Mucosa of stomach (tissue), 1 donor: ENCODE results near the gene SRSF4.
"Not testable (repeated sequence)": the region's sequence is repeated elsewhere in the genome, so short reads cannot be mapped to it uniquely, and the experiment has no call there.

ENCODE experiments used
- H3K27me3 ChIP-seq: one replicate; pipeline ENCODE4 v1.7.0; 2013; ENCODE audit warnings: mild to moderate bottlenecking, low read length; ENCODE audit not compliant: control insufficient read depth, insufficient read depth
- H3K36me3 ChIP-seq: one replicate; pipeline ENCODE4 v1.7.0; 2013; ENCODE audit warnings: low read length; ENCODE audit not compliant: control insufficient read depth, insufficient read depth
- H3K4me1 ChIP-seq: one replicate; pipeline ENCODE4 v1.7.0; 2013; ENCODE audit warnings: mild to moderate bottlenecking, low read length; ENCODE audit not compliant: control insufficient read depth, insufficient read depth
- H3K4me3 ChIP-seq: one replicate; pipeline ENCODE4 v1.7.0; 2013; ENCODE audit warnings: low read length
- H3K9ac ChIP-seq: one replicate; pipeline ENCODE4 v1.7.0; 2013; ENCODE audit warnings: mild to moderate bottlenecking, low read length, moderate library complexity
- H3K9me3 ChIP-seq: one replicate; pipeline ENCODE4 v1.7.0; 2013; ENCODE audit warnings: mild to moderate bottlenecking, low read length, moderate library complexity; ENCODE audit not compliant: control insufficient read depth
- donor health status: Pancreatic carcinoma.

The SRSF4 gene

GRCh38 chr1:29120367-29120766, 61.3 kb downstream of the SRSF4 start:
- Histone ChIP-seq H3K27me3 (peaks cover 45% of the 10 kb centered on the region), H3K9ac (no peak overlapping the region), H3K4me1 (peaks cover 17% of the 10 kb centered on the region), H3K4me3 (no peak overlapping the region), H3K9me3 (no peaks in the 10 kb centered on the region), H3K36me3 (no peaks in the 10 kb centered on the region)

- no peak overlapping the region for H3K9ac ChIP-seq
- no peaks in the 10 kb centered on the region for H3K36me3 ChIP-seq
- no peak overlapping the region for H3K4me3 ChIP-seq
- H3K4me1 ChIP-seq: peaks cover 16% of the 10 kb centered on the region
- H3K9me3 ChIP-seq: no peaks in the 10 kb centered on the region
- H3K27me3 ChIP-seq: peaks cover 35% of the 10 kb centered on the region
These were observed 62.4 kb downstream of the SRSF4 start for GRCh38 chr1:29119121-29119929.

GRCh38 chr1:29117381-29117780, 64.3 kb downstream of the SRSF4 start:
- Histone ChIP-seq H3K4me3 (no peak overlapping the region), H3K27me3 (peaks cover 18% of the 10 kb centered on the region), H3K4me1 (peaks cover 7% of the 10 kb centered on the region), H3K36me3 (no peaks in the 10 kb centered on the region), H3K9me3 (no peaks in the 10 kb centered on the region), H3K9ac (no peak overlapping the region)

- Histone ChIP-seq H3K4me1 (no peaks in the 10 kb centered on the region), H3K9ac (no peak overlapping the region), H3K4me3 (no peak overlapping the region), H3K27me3 (no peaks in the 10 kb centered on the region), H3K9me3 (no peaks in the 10 kb centered on the region), H3K36me3 (no peaks in the 10 kb centered on the region)
These were observed 67.0 kb downstream of the SRSF4 start for GRCh38 chr1:29114654-29115053.

GRCh38 chr1:29113413-29114117, 68.1 kb downstream of the SRSF4 start:
- Histone ChIP-seq H3K36me3 (peaks cover 4% of the 10 kb centered on the region), H3K27me3 (no peaks in the 10 kb centered on the region), H3K9ac (no peak overlapping the region), H3K9me3 (no peaks in the 10 kb centered on the region), H3K4me1 (no peaks in the 10 kb centered on the region), H3K4me3 (no peak overlapping the region)

- Histone ChIP-seq H3K9ac (no peak overlapping the region), H3K36me3 (peaks cover 4% of the 10 kb centered on the region), H3K27me3 (no peaks in the 10 kb centered on the region), H3K4me3 (no peak overlapping the region), H3K4me1 (no peaks in the 10 kb centered on the region), H3K9me3 (no peaks in the 10 kb centered on the region)
These were observed 68.8 kb downstream of the SRSF4 start for GRCh38 chr1:29112705-29113412.

GRCh38 chr1:29108041-29108440, 73.7 kb downstream of the SRSF4 start:
- not testable (repeated sequence) for H3K4me1 ChIP-seq, H3K36me3 ChIP-seq, H3K4me3 ChIP-seq, H3K9ac ChIP-seq, H3K9me3 ChIP-seq, H3K27me3 ChIP-seq

GRCh38 chr1:29105822-29106221, 75.9 kb downstream of the SRSF4 start:
- Histone ChIP-seq H3K4me3 (no peak overlapping the region), H3K27me3 (no peaks in the 10 kb centered on the region), H3K36me3 (peaks cover 4% of the 10 kb centered on the region), H3K9ac (no peak overlapping the region), H3K9me3 (no peaks in the 10 kb centered on the region), H3K4me1 (peaks cover 5% of the 10 kb centered on the region)

- no peaks in the 10 kb centered on the region for H3K4me1 ChIP-seq
- no peaks in the 10 kb centered on the region for H3K9me3 ChIP-seq
- H3K27me3 ChIP-seq: no peaks in the 10 kb centered on the region
- H3K36me3 ChIP-seq: no peaks in the 10 kb centered on the region
- H3K4me3 ChIP-seq: no peak overlapping the region
- H3K9ac ChIP-seq: no peak overlapping the region
These were observed 81.2 kb downstream of the SRSF4 start for GRCh38 chr1:29100487-29100886.

GRCh38 chr1:29099286-29099685, 82.4 kb downstream of the SRSF4 start:
- Histone ChIP-seq H3K36me3 (no peaks in the 10 kb centered on the region), H3K4me1 (no peaks in the 10 kb centered on the region), H3K9ac (no peak overlapping the region), H3K9me3 (no peaks in the 10 kb centered on the region), H3K27me3 (no peaks in the 10 kb centered on the region), H3K4me3 (no peak overlapping the region)
